Measurements from ENCODE around the gene TNFAIP1. TPM values are rescaled to one million over a fixed set of nuclear protein-coding genes. Genes with fewer than 3 reads are reported as not detected.

The TNFAIP1 gene
- total RNA-seq, 1 experiment from 2014 or later = 21.3 TPM

DNA sequence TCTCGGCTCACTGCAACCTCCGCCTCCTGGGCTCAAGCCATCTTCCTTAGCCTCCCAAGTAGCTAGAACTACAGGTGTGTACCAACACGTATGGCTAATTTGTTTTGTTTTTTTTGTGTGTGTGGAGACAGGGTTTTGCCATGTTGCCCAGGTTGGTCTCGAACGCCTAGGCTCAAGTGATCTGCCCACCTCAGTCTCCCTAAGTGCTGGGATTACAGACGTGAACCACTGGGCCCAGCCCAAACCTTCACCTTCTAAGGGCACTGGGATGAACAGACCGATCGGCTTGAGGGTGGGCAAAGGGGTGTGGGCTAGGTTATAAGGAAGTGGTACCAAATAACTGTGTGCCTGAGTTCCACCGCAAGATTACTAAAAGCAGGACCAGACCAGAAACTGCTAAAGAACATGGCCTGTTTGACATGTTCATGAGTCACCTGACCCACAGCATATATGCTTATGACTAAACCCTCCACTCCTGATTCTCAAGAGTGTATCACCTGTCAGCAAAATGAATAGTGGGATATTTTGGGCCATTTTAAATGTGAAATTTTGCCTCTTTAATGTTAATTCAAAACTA lies 8.4 kb upstream of the TNFAIP1 start:
- CTCF ChIA-PET = no interaction called here
- no peak overlapping the region for H3K4me3 Mint-ChIP-seq
- peaks cover 37% of the 10 kb centered on the region for H3K36me3 Mint-ChIP-seq
- H3K9me3 Mint-ChIP-seq = no peaks in the 10 kb centered on the region
- POLR2A ChIA-PET = no interaction called here
- no peak for DNase-seq (ENCODE audit: low spot score)
- no peaks in the 10 kb centered on the region for H3K27me3 Mint-ChIP-seq (ENCODE audit: low read depth)
- peaks cover 9% of the 10 kb centered on the region for H3K4me1 Mint-ChIP-seq
- no peak overlapping the region for H3K27ac Mint-ChIP-seq
- TF ChIP-seq AFF4 (CRISPR knock-in tag; IDR thresholded peaks at IDR 0.05; ENCODE audit: borderline replicate concordance) (no peak), TEAD4 (CRISPR knock-in tag; IDR thresholded peaks at IDR 0.05) (no peak), TCF7 (CRISPR knock-in tag; IDR thresholded peaks at IDR 0.05; ENCODE audit: low read depth) (no peak)
- ATAC-seq = no peak

- Mint-ChIP-seq H3K9me3 (no peaks in the 10 kb centered on the region), H3K27me3 (ENCODE audit: low read depth) (no peaks in the 10 kb centered on the region), H3K4me3 (no peak overlapping the region), H3K4me1 (peaks cover 4% of the 10 kb centered on the region), H3K36me3 (peaks cover 37% of the 10 kb centered on the region), H3K27ac (peak overlapping the region; percentile 72; the same call in 1 of the 2 replicates)
- ATAC-seq (no peak), DNase-seq (ENCODE audit: low spot score) (no peak)
- TF ChIP-seq GABPB1 (CRISPR knock-in tag; IDR thresholded peaks at IDR 0.05) (no peak), ZSCAN18 (CRISPR knock-in tag; IDR thresholded peaks at IDR 0.05) (no peak), NR2C2 (CRISPR knock-in tag; IDR thresholded peaks at IDR 0.05) (no peak), ZNF263 (CRISPR knock-in tag; IDR thresholded peaks at IDR 0.05; ENCODE audit: low read depth) (no peak), GRHL2 (CRISPR knock-in tag; IDR thresholded peaks at IDR 0.05; ENCODE audit: insufficient replicate concordance, severe bottlenecking) (no peak), ZBTB21 (CRISPR knock-in tag; IDR thresholded peaks at IDR 0.05; ENCODE audit: borderline replicate concordance) (no peak), TCF7 (CRISPR knock-in tag; IDR thresholded peaks at IDR 0.05; ENCODE audit: low read depth) (no peak), CBFB (CRISPR knock-in tag; IDR thresholded peaks at IDR 0.05; ENCODE audit: low read depth) (no peak), ESRRA (CRISPR knock-in tag; IDR thresholded peaks at IDR 0.05; ENCODE audit: borderline replicate concordance) (no peak), RELA (CRISPR knock-in tag; IDR thresholded peaks at IDR 0.05; ENCODE audit: borderline replicate concordance) (no peak), ZNF423 (CRISPR knock-in tag; IDR thresholded peaks at IDR 0.05) (no peak), ZNF121 (CRISPR knock-in tag; IDR thresholded peaks at IDR 0.05) (no peak), CDX4 (CRISPR knock-in tag; IDR thresholded peaks at IDR 0.05; ENCODE audit: borderline replicate concordance) (no peak), ETV6 (CRISPR knock-in tag; IDR thresholded peaks at IDR 0.05) (no peak), TEAD1 (CRISPR knock-in tag; IDR thresholded peaks at IDR 0.05) (no peak), ZNF512 (CRISPR knock-in tag; IDR thresholded peaks at IDR 0.05; ENCODE audit: borderline replicate concordance) (no peak)
- TF ChIP-seq, protein P1, sequence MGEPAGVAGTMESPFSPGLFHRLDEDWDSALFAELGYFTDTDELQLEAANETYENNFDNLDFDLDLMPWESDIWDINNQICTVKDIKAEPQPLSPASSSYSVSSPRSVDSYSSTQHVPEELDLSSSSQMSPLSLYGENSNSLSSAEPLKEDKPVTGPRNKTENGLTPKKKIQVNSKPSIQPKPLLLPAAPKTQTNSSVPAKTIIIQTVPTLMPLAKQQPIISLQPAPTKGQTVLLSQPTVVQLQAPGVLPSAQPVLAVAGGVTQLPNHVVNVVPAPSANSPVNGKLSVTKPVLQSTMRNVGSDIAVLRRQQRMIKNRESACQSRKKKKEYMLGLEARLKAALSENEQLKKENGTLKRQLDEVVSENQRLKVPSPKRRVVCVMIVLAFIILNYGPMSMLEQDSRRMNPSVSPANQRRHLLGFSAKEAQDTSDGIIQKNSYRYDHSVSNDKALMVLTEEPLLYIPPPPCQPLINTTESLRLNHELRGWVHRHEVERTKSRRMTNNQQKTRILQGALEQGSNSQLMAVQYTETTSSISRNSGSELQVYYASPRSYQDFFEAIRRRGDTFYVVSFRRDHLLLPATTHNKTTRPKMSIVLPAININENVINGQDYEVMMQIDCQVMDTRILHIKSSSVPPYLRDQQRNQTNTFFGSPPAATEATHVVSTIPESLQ (CRISPR knock-in tag; IDR thresholded peaks at IDR 0.05) = no peak
- TF ChIP-seq, protein P2, sequence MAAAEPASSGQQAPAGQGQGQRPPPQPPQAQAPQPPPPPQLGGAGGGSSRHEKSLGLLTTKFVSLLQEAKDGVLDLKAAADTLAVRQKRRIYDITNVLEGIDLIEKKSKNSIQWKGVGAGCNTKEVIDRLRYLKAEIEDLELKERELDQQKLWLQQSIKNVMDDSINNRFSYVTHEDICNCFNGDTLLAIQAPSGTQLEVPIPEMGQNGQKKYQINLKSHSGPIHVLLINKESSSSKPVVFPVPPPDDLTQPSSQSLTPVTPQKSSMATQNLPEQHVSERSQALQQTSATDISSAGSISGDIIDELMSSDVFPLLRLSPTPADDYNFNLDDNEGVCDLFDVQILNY (CRISPR knock-in tag; IDR thresholded peaks at IDR 0.05) = no peak
- TF ChIP-seq, protein P3, sequence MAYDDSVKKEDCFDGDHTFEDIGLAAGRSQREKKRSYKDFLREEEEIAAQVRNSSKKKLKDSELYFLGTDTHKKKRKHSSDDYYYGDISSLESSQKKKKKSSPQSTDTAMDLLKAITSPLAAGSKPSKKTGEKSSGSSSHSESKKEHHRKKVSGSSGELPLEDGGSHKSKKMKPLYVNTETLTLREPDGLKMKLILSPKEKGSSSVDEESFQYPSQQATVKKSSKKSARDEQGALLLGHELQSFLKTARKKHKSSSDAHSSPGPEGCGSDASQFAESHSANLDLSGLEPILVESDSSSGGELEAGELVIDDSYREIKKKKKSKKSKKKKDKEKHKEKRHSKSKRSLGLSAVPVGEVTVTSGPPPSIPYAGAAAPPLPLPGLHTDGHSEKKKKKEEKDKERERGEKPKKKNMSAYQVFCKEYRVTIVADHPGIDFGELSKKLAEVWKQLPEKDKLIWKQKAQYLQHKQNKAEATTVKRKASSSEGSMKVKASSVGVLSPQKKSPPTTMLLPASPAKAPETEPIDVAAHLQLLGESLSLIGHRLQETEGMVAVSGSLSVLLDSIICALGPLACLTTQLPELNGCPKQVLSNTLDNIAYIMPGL (CRISPR knock-in tag; IDR thresholded peaks at IDR 0.05) = no peak
- POLR2A ChIA-PET = no interaction called here
- CTCF ChIA-PET = no interaction called here
These were observed 7.9 kb upstream of the TNFAIP1 start for GRCh38 chr17:28327709-28328108.

Data from WTC11 (cell line).